Activated CD4-positive, alpha-beta T cell treated with anti-CD3 and anti-CD28 coated beads, Interleukin-2, Interleukin-4, amounts not matched to agents 100 ng/mL and 50 ng/mL, durations not matched to agents 16 hours and 8 hours (primary cell): Measurements from ENCODE around the gene ZNF727.
"Not testable (repeated sequence)": the region's sequence is repeated elsewhere in the genome, so short reads cannot be mapped to it uniquely, and the experiment has no call there.

Source experiments
- DNase-seq: peaks from one replicate; pipeline ENCODE4 v3.0.0-alpha.2; 2020; ENCODE audit warnings: low spot score

The ZNF727 gene

GRCh38 chr7:64045301-64046040 is at the start of gene ZNF727:
Gene ZNF727 (plus strand): TSS chr7:64045434. CDS start chr7:64045622, 188 bp downstream.
- no peak for DNase-seq

GRCh38 chr7:63998549-63998948 is 46.7 kb upstream of the ZNF727 start, which contains the start of gene ZNF722:
Gene ZNF722 (plus strand): TSS chr7:63998849. CDS start chr7:63998962, 113 bp downstream.
- no peak for DNase-seq

GRCh38 chr7:64015496-64015895 is 29.7 kb upstream of the ZNF727 start:
- not testable (repeated sequence) for DNase-seq

GRCh38 chr7:64035388-64035787 is 9.8 kb upstream of the ZNF727 start:
- DNase-seq = no peak

GRCh38 chr7:64037095-64037494 is 8.1 kb upstream of the ZNF727 start:
- DNase-seq = no peak

GRCh38 chr7:64046041-64046389 is 781 bp downstream of the ZNF727 start:
- DNase-seq = no peak

GRCh38 chr7:64077837-64078698 is 32.8 kb downstream of the ZNF727 start:
- not testable (repeated sequence) for DNase-seq

GRCh38 chr7:64078699-64078994 is 33.4 kb downstream of the ZNF727 start:
- DNase-seq = no peak

- DNase-seq = no peak
Observed at GRCh38 chr7:64087501-64087900, 42.3 kb downstream of the ZNF727 start.

- DNase-seq = not testable (repeated sequence)
Observed at GRCh38 chr7:64088863-64089262, 43.6 kb downstream of the ZNF727 start.
